ENCODE data around the gene MAP3K4.
"Not testable (repeated sequence)": the region's sequence is repeated elsewhere in the genome, so short reads cannot be mapped to it uniquely, and the experiment has no call there.

Gene MAP3K4

DNA sequence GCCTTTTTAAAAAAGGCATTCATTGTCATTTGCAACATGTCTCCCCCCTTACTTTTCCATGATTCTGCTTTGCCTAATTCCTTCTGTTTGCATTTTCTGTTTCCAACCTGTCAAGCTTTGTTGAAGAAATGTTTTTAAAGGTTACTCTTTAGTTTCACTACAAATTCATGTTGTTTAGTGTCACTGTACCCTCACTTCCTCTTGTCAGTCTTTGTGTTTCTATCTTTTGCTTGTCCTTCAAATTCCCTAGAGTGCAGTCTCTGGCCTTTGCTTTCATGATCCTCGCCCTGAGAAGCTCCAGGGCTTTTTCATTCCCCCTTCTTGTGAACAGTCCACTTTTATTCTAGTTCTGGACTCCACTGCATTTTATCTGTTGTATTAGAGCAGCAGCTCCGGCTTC is 90.6 kb downstream of the MAP3K4 start:
- DNase-seq (ENCODE audit: low read depth) = no peak

GRCh38 chr6:161085246-161085645 is 93.7 kb downstream of the MAP3K4 start:
- no peak for DNase-seq (ENCODE audit: low read depth)

DNA sequence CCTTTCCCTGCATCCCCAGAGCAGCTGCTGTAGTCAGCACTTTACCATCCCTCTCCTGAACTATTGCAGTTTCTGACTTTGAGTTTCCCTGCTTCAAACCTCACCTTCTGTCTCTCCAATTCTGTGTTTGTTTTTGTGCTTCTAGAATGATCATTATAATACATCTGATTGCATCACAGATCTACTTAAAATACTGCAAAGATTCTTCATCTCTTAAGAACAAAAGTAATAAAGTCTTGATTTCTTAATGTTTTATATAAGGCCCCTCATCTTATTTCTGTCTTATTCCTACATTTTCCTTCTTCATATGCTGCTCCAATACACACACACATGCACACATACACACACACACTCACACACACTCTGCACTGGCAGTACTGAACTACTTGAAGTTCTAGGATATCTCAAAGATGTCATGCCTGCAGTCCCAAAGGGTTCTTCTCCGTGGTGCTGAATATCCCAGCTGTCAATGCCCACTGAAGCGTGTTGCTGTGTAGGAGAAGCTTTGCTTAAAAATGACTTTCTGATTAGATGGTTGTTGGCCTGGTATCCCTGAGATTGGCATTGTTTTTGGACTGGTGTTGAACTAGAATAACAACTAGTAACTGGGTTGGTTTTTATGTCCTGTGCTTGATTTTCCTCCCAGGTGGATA is 97.2 kb downstream of the MAP3K4 start:
- DNase-seq (ENCODE audit: low read depth) = no peak

GRCh38 chr6:161091151-161091550 is 99.6 kb downstream of the MAP3K4 start:
- DNase-seq (ENCODE audit: low read depth) = no peak

GRCh38 chr6:161091972-161092701 is 100.6 kb downstream of the MAP3K4 start:
- no peak for DNase-seq (ENCODE audit: low read depth)

DNA sequence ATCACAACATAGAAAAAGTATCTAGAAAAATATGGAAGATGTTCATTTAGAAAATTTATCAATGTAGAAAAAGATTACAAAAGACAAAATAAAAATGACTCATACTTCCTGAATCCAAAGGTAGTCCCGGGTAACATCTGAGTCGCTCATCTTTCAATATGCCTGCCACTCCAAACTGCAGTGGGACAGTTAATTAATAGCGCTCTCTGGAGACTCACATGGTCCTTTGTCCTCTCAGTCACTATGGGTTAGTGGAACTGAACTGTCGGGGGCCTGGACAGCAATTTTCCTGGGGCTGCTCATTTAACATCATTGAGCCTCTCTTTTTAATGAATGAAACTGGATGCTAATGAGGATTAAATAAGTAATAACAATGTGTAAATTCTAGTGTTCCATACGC is 103.4 kb downstream of the MAP3K4 start:
- DNase-seq (ENCODE audit: low read depth) = no peak

GRCh38 chr6:161095916-161096315 is 104.3 kb downstream of the MAP3K4 start:
- DNase-seq (ENCODE audit: low read depth) = no peak

DNA sequence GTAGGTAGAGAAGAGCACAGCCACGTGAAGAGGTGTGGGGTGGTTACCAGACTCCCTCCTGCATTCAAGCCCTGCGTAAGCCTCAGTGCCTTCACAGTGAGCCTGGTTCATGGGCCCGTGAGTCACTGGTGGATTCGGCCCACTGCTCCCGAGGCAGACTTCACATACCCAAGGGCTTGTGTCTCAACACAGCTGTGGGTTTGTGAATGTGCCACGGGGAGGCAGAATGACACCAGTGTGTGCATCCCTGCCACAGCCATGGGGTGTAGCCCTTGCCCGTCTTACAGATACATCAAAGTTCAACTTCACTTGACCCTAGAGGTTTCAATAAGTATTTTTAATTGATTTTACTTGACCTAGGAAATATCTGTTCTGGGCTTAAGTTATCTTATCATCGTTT is 108.5 kb downstream of the MAP3K4 start:
- DNase-seq (ENCODE audit: low read depth) = no peak

DNA sequence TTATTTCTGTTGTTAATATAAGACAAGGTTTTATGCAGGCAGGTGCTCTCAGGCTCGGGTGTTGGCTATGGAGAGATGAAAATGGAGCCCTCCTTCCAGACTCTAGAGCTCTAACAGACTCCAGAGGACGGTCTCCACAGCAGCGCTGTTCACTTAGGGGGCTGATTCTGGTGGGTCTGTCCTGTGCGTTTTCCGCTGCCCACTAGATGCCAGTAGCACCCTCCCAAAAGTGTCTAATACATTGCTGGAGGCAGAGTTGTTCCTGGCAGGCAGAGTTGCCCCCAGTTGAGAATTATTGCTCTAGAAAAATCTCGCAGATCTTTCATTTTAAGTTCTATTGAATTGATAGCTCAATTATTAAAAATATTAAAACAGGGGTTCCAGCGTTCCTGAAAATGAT is 109.9 kb downstream of the MAP3K4 start:
- DNase-seq (ENCODE audit: low read depth) = no peak

GRCh38 chr6:161103475-161103874 is 111.9 kb downstream of the MAP3K4 start:
- no peak for DNase-seq (ENCODE audit: low read depth)

GRCh38 chr6:161104966-161105365 is 113.4 kb downstream of the MAP3K4 start:
- no peak for DNase-seq (ENCODE audit: low read depth)

GRCh38 chr6:161105408-161105807 is 113.8 kb downstream of the MAP3K4 start:
- DNase-seq (ENCODE audit: low read depth) = no peak

DNA sequence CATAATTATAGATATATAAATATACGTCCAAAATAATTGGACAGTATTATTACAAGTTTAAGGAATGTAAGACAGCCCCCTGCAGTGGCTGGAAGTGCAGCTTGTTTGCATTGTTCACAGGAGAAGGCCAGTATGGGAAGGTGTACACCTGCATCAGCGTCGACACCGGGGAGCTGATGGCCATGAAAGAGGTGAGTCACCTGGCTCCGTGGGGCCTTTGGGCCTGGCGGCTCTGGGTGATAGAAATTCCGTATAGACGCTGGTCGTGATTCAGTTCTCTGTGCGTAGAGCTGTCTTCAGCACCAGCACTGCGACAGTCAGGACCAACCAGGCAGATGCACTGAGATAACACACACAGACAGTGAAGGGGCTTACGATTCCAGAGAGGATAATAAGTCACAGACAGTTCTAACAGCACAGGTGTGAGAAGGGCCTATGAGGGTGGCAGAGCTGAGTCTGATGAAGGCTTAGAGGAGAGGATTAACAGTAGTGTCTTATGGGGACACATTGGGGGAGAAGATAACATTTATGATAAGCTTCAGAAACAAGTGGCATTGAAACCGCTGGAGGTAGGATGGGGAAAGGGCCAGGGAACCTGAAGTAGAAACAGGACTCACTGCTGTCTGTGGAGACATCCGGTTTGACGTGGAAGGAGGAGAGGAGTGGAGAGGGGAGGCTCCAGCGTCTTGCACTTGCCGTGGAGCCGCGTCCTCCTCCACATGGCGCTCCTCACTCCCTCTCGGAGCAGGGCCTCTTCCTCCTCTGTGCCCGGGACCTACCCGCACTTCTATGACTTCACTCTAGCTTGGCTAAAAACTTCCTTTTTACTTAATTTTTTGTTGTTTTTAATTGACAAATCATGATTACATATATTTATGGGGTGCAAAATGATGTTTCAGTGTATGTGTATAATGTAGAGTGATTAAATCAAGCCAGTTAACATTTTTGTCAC is 116.5 kb downstream of the MAP3K4 start:
- DNase-seq (ENCODE audit: low read depth) = no peak

- DNase-seq (ENCODE audit: low read depth) = no peak
These were observed 117.3 kb downstream of the MAP3K4 start for GRCh38 chr6:161108916-161109315.

GRCh38 chr6:161109366-161109765 is 117.8 kb downstream of the MAP3K4 start:
- DNase-seq (ENCODE audit: low read depth) = no peak

DNA sequence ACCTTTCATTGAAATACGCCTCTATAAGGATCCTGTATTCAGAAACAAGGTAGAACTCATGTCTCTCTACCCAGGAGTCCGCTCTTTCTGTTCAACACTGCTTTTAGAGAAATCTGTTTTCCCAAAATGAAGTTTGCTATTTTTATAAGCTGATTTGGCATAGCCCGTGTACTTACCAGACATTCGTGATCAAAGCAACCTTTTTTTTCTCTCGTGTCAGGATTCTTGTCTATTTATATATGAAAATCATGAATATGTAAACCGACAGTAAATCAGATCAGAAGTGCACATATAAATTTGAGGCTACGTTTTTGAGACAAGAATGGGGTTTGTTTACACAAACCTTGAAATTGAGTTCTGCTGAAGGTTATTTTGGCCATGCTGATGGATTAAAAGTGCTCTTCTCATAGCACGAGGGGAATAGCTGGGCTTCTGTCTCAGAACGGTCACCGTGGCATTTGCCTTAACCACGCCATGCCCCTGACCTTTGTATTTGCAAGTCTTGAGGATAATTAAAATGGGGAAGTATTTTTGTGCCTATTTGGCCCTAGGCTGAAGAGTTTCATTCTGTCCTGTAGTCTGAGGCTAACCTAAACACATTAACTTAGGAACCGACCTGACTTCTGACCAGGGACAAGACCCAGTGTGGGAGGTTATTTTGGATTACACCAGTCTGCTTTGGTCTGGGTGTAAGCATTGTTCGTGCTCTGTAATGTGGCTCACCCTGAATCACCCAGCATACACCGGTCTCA is 118.6 kb downstream of the MAP3K4 start:
- DNase-seq (ENCODE audit: low read depth) = no peak

DNA sequence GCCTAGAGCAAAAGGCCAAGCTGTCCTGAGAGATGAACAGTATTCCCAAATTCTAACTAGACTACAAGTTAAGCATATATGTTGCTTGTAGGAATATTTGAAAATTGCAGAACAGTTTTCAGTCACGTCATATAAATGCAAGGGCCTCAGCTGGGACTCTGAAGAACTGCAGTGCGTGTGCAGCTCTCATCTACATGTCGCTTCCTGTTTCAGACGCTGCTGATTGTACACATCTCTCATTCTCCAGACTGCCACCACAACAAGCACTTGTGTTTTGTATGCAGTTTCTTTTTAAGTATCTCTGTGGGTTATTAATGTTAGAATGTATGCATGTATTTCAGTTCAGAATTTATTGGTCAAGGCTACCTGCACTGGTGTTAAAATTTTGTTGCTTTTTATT is 119.7 kb downstream of the MAP3K4 start:
- DNase-seq (ENCODE audit: low read depth) = no peak

DNA sequence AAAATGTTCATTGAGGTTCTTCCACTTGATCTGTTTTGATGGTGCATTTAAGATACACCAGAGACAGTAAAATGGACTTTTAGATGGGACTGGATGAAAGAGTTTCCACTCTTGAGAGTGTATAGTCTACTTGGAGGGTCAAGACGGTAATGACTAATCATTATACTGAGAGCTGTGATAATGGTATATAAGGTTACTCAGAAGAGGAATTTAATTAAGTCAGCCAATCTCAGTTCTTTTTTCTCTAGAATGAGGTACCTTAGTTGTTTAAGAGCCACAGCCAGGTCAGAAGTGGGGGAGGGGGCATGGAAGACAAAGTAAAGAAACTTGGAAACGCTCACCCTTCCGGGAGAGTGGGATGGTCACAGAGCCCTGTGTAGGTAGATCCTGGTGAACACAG is 123.9 kb downstream of the MAP3K4 start:
- no peak for DNase-seq (ENCODE audit: low read depth)

GRCh38 chr6:161116554-161116953 is 125.0 kb downstream of the MAP3K4 start:
- DNase-seq (ENCODE audit: low read depth) = no peak

DNA sequence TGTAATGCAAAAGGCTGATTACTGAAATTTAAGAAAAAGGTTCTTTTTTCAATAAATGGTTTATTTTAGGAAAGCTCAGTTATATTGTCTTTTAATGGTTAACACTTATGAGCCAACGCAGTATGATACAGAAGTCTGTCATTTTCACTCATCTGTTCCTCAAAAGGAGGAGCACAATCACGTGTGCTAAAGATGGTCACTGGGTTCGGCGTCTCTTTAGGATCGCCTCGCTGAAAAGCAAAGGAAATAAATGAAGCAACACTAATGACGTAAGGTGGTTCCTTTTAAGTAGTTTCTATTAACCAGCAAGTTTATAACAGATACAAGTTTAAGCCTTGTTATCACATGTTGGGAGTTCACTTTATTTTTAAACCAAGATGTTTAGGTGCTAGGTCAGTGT is 125.7 kb downstream of the MAP3K4 start:
- no peak for DNase-seq (ENCODE audit: low read depth)

DNA sequence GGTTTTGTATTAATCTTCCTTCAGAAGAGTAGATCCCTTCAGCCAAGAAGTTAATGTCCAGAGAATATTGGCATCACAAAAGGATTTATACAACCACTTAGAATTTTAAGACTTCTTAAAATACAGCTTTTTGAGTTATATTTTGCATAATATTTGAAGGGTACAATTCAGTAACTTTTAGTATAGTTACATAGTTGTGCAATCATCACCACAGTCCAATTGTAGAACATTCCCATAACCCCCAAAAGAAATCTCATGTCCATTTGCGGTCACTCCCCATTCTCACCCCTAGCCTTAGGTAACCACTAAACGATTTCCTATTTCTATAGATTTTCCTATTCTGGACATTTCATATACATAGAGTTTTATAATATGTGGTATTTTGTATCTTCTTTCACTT is 126.4 kb downstream of the MAP3K4 start:
- no peak for DNase-seq (ENCODE audit: low read depth)

- not testable (repeated sequence) for DNase-seq (ENCODE audit: low read depth)
These were observed 131.8 kb downstream of the MAP3K4 start for GRCh38 chr6:161123319-161123718.
